Suppressor macrophage (primary cell): ENCODE results near the gene RABGAP1L.
"Not testable (repeated sequence)": the region's sequence is repeated elsewhere in the genome, so short reads cannot be mapped to it uniquely, and the experiment has no call there.

Source experiments
- DNase-seq, 4 experiments: peaks; one replicate each; pipeline ENCODE4 v3.0.0-alpha.2; 2020 to 2022
- total RNA-seq, 17 experiments: gene quantifications; one replicate each; lab custom pipeline; 2026; ENCODE audit warnings: mixed read lengths in 6 of 17, inconsistent platforms in 3 of 17; lab: John Stamatoyannopoulos, UW

RABGAP1L gene
- 55.8 to 123 (median 74.7) reads per million in 17 experiments for total RNA-seq

GRCh38 chr1:174159252-174160108 is at the start of gene RABGAP1L:
Gene RABGAP1L, plus strand, starts transcription at chr1:174159520.
- peak; percentile 95 to 98 (median 96) for DNase-seq

GRCh38 chr1:174110053-174110452 is 49.3 kb upstream of the RABGAP1L start:
- peak in 3 of 4 experiments; percentile 13 to 64 (median 45) for DNase-seq

DNA sequence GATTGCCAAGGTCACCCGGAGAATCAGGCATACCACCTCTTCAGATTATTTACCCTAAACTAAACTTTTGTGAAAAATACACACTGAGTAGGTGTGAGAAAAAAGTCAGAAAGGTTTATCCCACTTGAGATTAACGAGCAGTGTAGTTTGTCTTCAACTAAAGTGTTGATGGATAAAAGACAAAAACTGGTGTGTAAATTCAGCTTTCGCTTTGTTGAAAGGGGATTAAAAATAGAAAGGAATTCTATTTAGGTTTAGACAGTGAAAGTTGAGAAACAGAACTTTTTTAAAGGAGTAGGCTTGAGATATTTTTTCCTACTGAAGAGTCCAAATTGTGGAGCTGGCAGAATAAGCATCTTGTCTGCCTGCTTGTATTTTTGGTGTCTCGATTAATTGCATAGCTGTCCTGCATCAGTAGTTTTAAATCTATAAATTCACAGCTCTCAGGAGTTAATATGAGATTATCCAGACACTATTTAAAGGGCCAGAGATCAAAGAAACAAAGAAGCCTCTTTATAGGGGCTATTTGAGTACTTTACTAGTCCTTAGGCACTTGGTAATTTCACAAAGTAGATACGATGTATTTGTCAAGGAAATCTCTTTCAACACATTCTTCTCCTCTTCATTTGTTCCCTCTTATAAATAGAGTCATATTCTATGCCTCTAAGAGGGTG is 46.7 kb upstream of the RABGAP1L start:
- no peak for DNase-seq

DNA sequence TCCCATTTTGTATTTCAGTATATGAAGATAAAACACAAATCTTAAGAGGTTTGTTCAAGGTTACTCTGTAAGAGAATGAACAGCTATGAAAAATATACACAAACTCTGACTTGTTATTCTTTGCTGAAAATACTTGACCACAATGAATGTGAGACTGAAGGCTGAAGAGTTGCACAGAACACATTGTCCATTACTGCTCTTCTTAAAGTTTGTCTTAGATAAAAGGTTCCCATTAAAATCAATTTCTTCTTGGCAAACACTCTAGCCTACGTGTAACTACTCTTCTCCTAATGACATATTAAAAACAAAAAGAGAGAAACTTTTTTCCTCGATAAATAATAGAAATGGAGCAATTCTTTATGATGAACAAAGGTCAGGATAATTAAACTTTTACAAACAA is 45.2 kb upstream of the RABGAP1L start:
- no peak for DNase-seq

GRCh38 chr1:174114788-174115448 is 44.4 kb upstream of the RABGAP1L start:
- peak; percentile 71 to 94 (median 79) for DNase-seq

DNA sequence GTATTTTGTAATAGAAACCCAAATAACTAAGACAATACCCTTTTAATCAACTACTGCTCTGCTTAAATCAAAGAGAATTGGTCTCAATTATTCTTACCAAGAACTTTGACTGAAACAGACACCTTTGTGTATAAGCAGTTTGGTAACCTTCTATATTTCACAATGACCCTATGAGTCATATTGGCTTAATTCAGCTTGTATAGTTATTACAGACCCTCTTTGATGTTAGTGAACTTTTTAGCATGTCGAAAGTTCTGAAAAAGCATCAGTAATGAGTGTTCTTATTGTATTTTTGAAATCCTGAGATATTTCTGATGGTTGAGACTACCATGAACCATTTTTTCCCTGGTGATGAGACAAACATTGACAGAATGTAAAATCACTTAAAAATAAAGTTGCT is 43.3 kb upstream of the RABGAP1L start:
- peak in 1 of 4 experiments; percentile 33 for DNase-seq

GRCh38 chr1:174118751-174119150 is 40.6 kb upstream of the RABGAP1L start:
- no peak for DNase-seq

DNA sequence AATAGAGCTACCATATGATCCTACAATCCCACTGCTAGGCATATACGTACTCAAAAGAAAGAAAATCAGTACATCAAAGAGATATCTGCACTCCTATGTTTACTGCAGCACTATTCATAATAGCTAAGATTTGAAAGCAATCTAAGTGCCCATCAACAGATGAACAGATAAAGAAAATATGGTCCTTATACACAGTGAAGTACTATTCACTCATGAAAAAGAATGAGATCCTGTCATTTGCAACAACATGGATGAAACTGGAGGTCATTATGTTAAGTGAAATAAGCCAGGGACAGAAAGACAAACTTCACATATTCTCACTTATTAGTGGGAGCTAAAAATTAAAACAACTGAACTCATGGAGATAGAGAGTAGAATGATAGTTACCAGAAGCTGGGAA is 37.0 kb upstream of the RABGAP1L start:
- DNase-seq: not testable (repeated sequence)

GRCh38 chr1:174123843-174124242 is 35.5 kb upstream of the RABGAP1L start:
- DNase-seq: no peak

DNA sequence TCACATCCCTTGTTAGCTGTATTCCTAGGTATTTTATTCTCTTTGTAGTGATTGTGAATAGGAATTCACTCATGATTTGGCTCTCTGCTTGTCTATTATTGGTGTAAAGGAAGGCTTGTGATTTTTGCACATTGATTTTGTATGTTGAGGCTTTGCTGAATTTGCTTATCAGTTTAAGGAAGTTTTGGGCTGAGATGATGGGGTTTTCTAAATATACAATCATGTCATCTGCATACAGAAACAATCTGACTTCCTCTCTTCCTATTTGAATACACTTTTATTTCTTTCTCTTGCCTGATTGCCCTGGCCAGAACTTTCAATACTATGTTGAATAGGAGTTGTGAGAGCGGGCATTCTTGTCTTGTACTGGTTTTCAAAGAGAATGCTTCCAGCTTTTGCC is 32.1 kb upstream of the RABGAP1L start:
- DNase-seq: peak in 1 of 4 experiments; percentile 50

DNA sequence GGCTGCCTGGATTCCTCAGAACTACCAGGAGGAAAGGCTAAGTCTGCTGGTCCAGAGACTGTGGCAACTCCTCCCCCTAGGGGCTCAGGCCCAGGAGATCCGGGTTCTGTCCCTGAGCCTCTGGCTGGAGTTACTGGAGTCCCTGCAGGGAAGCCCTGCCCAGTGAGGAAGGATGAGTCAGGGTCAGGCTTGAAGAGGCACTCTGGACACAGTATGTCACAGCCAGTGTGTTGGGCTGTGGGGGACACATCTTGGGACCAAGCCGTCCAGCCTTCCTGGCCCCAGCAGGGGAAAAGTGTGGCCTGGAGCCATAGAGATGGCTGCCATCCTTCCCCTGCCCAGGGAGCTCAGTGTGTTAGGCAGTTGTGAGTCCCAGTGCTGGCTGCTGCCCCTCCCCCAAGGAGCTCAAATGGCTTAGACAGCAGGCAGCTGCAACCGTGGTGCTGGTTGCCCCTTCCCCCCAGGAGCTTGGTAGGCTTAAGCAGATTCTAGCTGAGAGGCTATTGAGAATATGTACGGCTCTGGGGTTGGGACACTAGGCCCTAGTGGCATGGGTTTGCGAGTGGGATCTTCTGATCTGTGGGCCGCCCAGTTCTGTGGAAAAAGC is 28.2 kb upstream of the RABGAP1L start:
- peak in 2 of 4 experiments; percentile 46 to 49 for DNase-seq

GRCh38 chr1:174134003-174134659 is 25.2 kb upstream of the RABGAP1L start:
- peak in 1 of 4 experiments; percentile 20 for DNase-seq

DNA sequence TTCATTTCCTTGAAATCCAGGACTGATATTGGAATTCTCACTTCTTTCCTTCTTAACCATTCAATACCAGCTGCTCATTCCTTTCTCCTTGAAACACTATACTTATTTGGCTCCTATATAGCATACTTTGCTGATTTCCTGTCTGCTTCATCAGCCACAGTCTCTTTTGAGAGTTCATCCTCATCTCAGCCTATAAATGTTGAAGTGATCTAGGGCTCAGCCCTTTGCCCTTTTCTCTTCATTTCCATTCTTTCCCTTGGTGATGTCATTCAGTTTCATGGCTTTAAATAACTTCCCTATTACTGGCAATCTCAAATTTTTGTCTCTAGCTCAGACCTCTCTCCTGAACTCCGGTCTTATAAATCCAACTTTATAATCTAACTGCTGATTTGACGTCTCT is 24.1 kb upstream of the RABGAP1L start:
- DNase-seq: peak in 2 of 4 experiments; percentile 47 to 48

- DNase-seq: no peak
Measured at GRCh38 chr1:174136714-174137113, 22.6 kb upstream of the RABGAP1L start.

DNA sequence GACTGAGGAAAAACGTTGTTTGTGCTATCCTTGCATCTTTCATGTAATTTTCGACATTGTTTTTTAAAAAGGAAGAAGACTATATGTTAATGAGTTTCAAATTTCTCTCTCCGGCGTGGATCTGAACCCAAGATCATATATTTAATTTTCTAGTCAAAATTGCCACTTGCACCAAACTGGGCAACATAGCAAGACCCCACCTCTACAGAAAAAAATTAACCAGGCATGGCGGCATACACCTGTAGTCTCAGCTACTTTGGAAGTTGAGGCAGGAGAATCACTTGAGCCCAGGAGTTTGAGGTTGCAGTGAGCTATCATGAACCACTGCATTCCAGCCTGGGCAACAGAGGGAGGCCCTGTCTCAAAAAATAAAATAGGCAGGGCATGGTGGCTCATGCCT is 16.5 kb upstream of the RABGAP1L start:
- no peak for DNase-seq

DNA sequence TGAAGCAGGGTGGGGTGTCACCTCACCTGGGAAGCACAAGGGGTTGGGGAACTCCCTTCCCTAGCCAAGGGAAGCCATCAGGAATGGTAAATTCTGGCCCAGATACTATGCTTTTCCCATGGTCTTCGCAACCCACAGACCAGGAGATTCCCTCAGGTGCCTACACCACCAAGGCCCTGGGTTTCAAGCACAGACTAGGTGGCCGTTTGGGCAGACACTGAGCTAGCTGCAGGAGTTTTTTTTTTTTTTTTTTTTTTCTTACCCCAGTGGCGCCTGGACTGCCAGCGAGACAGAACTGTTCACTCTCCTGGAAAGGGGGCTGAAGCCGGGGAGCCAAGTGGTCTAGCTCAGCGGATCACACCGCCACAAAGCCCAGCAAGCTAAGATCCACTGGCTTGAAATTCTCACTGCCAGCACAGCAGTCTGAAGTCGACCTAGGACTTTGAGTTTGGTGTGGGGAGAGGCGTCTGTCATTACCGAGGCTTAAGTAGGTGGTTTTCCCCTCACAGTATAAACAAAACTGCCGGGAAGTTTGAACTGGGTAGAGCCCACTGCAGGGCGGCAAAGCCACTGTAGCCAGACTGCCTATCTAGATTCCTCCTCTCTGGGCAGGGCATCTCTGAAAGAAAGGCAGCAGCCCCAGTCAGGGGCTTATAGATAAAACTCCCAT is 15.5 kb upstream of the RABGAP1L start:
- not testable (repeated sequence) for DNase-seq

DNA sequence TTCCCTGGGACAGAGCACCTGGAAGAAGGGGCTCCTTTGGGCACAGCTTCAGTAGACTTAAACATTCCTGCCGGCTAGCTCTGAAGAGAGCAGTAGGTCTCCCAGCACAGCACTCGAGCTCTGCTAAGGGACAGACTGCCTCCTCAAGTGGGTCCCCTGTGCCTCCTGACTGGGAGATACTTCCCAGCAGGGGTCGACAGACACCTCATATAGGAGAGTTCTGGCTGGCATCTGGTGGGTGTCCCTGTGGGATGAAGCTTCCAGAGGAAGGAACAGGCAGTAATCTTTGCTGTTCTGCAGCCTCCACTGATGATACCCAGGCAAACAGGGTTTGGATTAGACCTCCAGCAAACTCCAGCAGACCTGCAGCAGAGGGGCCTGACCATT is 14.9 kb upstream of the RABGAP1L start:
- DNase-seq: not testable (repeated sequence)

DNA sequence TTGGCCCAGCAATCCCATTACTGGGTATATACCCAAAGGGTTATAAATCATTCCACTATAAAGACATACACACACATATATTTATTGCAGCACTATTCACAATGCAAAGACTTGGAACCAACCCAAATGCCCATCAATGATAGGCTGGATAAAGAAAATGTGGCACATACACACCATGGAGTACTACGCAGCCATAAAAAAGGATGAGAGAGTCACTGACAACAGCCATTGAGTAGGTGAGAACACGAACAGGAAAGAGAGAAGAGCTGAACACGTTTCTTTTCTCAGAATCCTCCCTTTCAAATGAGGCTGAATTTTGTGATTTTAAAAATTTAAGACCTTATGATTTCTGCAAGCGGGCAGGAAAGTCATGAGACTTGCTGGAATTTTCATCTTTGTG is 10.1 kb upstream of the RABGAP1L start:
- no peak for DNase-seq

- no peak for DNase-seq
Measured at GRCh38 chr1:174150499-174150898, 8.8 kb upstream of the RABGAP1L start.

GRCh38 chr1:174152427-174152826 is 6.9 kb upstream of the RABGAP1L start:
- no peak for DNase-seq

- no peak for DNase-seq
Measured at GRCh38 chr1:174153085-174153824, 6.1 kb upstream of the RABGAP1L start.
